Measurements from ENCODE around the gene OR10J4. TPM values are rescaled to one million over a fixed set of nuclear protein-coding genes. Genes with fewer than 3 reads are reported as not detected.

The OR10J4 gene
- polyA plus RNA-seq, 12 donors = not detected

Other genes with a start within 250 kb of the OR10J4 start
- gene ACKR1, start 227.3 kb upstream of the OR10J4 start, polyA plus RNA-seq (ENCODE audit: insufficient read length in 12 of 12) = 1 to 10 TPM in 8 of 12 donors, under 1 TPM in 2, not detected in 2; 0.80 to 4.2 (median 2.0) TPM
- 1 to 10 TPM in 2 of 12 donors, under 1 TPM in 7, not detected in 3; 0.20 to 3.1 (median 0.50) TPM for gene FCER1A, start 129.9 kb upstream of the OR10J4 start, polyA plus RNA-seq (ENCODE audit: insufficient read length in 12 of 12)
- gene OR10J1, start 7.5 kb downstream of the OR10J4 start, polyA plus RNA-seq (ENCODE audit: insufficient read length in 12 of 12) = under 1 TPM in 1 of 12 donors, not detected in 11; 0.08 TPM
- gene OR10J5, start 103.8 kb downstream of the OR10J4 start, polyA plus RNA-seq (ENCODE audit: insufficient read length in 12 of 12) = not detected
- not detected for gene APCS, start 155.6 kb downstream of the OR10J4 start, polyA plus RNA-seq (ENCODE audit: insufficient read length in 12 of 12)